GM12891 (cell line): ENCODE results near the gene SAA1.
A peak's percentile ranks its signal among the peaks of the same experiment; 100 is the strongest.
"Not testable (repeated sequence)": the region's sequence is repeated elsewhere in the genome, so short reads cannot be mapped to it uniquely, and the experiment has no call there.

Experiments
- DNase-seq: peaks from one replicate; pipeline ENCODE4 v3.0.0; 2011; ENCODE audit warnings: low spot score; ENCODE audit not compliant: insufficient read length
- FAIRE-seq: peaks from 2 replicates; lab custom pipeline; 2011; peaks lifted over from hg19 to GRCh38; lab: Jason Lieb, UNC
- PAX5 ChIP-seq: IDR thresholded peaks from 2 replicates; pipeline ENCODE4 v1.6.1; 2011; ENCODE audit warnings: low read length, moderate library complexity, mild to moderate bottlenecking; ENCODE audit not compliant: insufficient read depth, severe bottlenecking
- POLR2A ChIP-seq: IDR thresholded peaks from 2 replicates; pipeline ENCODE4 v1.6.1; 2011; ENCODE audit warnings: low read depth, low read length, control low read depth
- POLR2AphosphoS5 ChIP-seq: IDR thresholded peaks from 2 replicates; pipeline ENCODE4 v1.6.1; 2011; ENCODE audit warnings: low read depth, low read length, control low read depth
- POU2F2 ChIP-seq: IDR thresholded peaks from 2 replicates; pipeline ENCODE4 v1.6.1; 2011; ENCODE audit warnings: low read depth, mild to moderate bottlenecking, control low read depth, low read length, moderate library complexity
- SPI1 ChIP-seq: IDR thresholded peaks from 2 replicates; pipeline ENCODE4 v1.6.1; 2011; ENCODE audit warnings: low read depth, low read length, control low read depth
- TAF1 ChIP-seq: IDR thresholded peaks from 2 replicates; pipeline ENCODE4 v1.6.1; 2011; ENCODE audit warnings: low read depth, low read length, control low read depth

The SAA1 gene

DNA sequence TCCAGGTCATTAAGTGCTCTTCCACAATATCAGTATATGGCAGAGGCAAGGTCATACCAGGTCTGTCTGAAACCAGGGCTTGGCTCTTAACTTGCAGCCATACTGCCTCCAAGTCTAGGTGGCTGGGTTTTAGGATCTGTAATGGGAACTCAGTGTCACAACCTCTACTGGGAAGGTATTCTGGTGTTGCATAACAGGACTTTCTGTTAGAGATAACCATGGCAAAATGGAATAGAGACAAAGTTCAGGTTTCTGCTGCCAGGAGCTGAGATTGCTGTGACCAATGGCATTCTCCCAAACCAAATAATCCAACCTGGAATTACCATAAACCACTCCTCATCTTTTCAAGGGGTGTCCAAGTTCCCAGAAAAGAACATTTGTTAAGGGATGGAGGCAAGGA lies 6.8 kb upstream of the SAA1 start:
- DNase-seq (no peak), FAIRE-seq (no peak)
- TF ChIP-seq POLR2AphosphoS5 (no peak), POLR2A (no peak), TAF1 (no peak), SPI1 (no peak), PAX5 (no peak), POU2F2 (no peak)

- TF ChIP-seq PAX5, result no peak
- no peak for TF ChIP-seq POLR2A
- TF ChIP-seq TAF1, result no peak
- DNase-seq (no peak), FAIRE-seq (no peak)
Observed at GRCh38 chr11:18261721-18262120, 4.3 kb upstream of the SAA1 start.

DNA sequence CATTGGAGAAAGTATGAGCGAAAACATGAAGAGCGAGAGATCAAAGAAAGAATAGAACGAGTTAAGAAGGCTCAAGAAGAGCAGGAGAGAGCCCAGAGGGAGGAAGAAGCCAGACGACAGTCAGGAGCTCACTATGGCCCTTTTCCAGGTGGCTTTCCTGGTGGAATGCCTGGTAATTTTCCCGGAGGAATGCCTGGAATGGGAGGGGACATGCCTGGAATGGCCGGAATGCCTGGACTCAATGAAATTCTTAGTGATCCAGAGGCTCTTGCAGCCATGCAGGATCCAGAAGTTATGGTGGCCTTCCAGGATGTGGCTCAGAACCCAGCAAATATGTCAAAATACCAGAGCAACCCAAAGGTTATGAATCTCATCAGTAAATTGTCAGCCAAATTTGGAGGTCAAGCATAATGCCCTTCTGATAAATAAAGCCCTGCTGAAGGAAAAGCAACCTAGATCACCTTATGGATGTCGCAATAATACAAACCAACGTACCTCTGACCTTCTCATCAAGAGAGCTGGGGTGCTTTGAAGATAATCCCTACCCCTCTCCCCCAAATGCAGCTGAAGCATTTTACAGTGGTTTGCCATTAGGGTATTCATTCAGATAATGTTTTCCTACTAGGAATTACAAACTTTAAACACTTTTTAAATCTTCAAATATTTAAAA lies 3.2 kb upstream of the SAA1 start:
- not testable (repeated sequence) for DNase-seq, FAIRE-seq

GRCh38 chr11:18264035-18264434 lies 2.0 kb upstream of the SAA1 start:
- FAIRE-seq (peak; percentile 5), DNase-seq (no peak)
- peak; percentile 23 for TF ChIP-seq PAX5
- no peak for TF ChIP-seq POU2F2

- FAIRE-seq (no peak), DNase-seq (no peak)
- TF ChIP-seq TAF1, result no peak
- no peak for TF ChIP-seq PAX5
- no peak for TF ChIP-seq POU2F2
- no peak for TF ChIP-seq POLR2A
- TF ChIP-seq POLR2AphosphoS5, result no peak
- no peak for TF ChIP-seq SPI1
Observed at GRCh38 chr11:18264677-18265555, 1.1 kb upstream of the SAA1 start.

GRCh38 chr11:18267335-18268133 lies 1.5 kb downstream of the SAA1 start:
- FAIRE-seq, result peak; percentile 88
- DNase-seq, result not testable (repeated sequence)

DNA sequence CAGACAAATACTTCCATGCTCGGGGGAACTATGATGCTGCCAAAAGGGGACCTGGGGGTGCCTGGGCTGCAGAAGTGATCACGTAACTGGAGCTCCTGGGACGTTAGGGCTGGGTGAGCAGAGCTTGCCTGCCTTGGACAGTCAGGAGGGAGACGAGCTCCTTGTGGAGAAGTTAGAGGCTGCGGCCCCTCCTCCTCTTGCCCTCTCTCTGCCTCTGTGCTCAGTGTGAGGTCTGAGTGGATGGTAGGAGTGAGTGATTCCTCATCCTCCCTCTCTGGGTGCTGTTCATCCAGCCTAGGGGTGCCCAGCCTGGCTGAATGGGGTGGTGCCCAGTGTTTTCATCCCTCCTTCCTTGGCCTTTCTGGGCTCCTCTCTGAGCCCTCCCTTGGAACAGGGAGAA lies 3.2 kb downstream of the SAA1 start:
- FAIRE-seq, DNase-seq: not testable (repeated sequence)

DNA sequence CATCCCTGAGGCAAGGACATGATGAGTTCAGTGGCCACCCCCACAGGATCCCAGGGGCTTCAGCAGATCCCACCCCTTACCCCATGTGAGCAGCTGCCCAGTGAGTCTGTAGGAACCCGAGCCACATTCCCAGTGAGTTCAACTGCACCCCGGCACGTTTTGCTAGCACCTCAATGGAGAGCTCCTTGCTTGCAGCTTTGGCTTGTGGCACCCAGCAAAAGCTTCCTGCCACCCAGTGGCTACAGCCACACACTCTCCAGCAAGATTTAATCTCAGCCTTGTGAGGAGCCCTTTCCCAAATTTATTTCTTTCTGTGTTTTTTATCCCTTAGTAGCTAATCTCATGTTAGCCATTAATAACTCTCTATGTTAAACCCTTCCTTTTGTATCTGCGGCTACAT lies 4.0 kb downstream of the SAA1 start:
- FAIRE-seq (no peak), DNase-seq (no peak)
- no peak for TF ChIP-seq POU2F2
- no peak for TF ChIP-seq SPI1
- TF ChIP-seq TAF1, result no peak
- no peak for TF ChIP-seq POLR2AphosphoS5
- no peak for TF ChIP-seq PAX5
- no peak for TF ChIP-seq POLR2A

- FAIRE-seq (no peak), DNase-seq (no peak)
- TF ChIP-seq POLR2AphosphoS5, result no peak
- TF ChIP-seq POU2F2, result no peak
- no peak for TF ChIP-seq POLR2A
- TF ChIP-seq TAF1, result no peak
- TF ChIP-seq SPI1, result no peak
Observed at GRCh38 chr11:18271206-18271605, 5.1 kb downstream of the SAA1 start.

- DNase-seq (no peak), FAIRE-seq (no peak)
- TF ChIP-seq SPI1 (no peak), POLR2AphosphoS5 (no peak), POLR2A (no peak), PAX5 (no peak), POU2F2 (no peak), TAF1 (no peak)
Observed at GRCh38 chr11:18277565-18278271, 11.7 kb downstream of the SAA1 start.
